ENCODE results near the gene USP48. TPM values are rescaled to one million over a fixed set of nuclear protein-coding genes. Genes with fewer than 3 reads are reported as not detected.

Gene USP48
- total and polyA plus RNA-seq, 2 of the 8 experiments (the other 6 are each of a cell fraction or from before 2014, with no cell fraction given), result 12.8 to 83.5 TPM

- CTCF ChIA-PET (ENCODE audit: partially characterized antibody), result interaction anchor here (0.6 to 2.0 kb wide), 4 partner anchors 23 to 548 kb away, joined by 3 to 11 read pairs (median 4); no protein-coding TSS in a partner anchor
- no peak overlapping the region for H3K9ac ChIP-seq (replicated peaks in 1 of 4; ENCODE audit: extremely low read depth in 1 of 4, low read depth in 3 of 4, low read length in 3 of 4)
Observed at GRCh38 chr1:21725748-21726392, 57.1 kb downstream of the USP48 start.

More at GRCh38 chr1:21725748-21726392, 57.1 kb downstream of the USP48 start:
- Histone ChIP-seq H4K8ac (ENCODE audit: extremely low read depth, insufficient read depth, low read length) (no peak overlapping the region), H2BK20ac (ENCODE audit: low read length) (no peak overlapping the region), H2BK120ac (replicated peaks; ENCODE audit: low read depth, low read length) (no peak overlapping the region), H3K23ac (ENCODE audit: insufficient read length) (no peak overlapping the region), H3K14ac (ENCODE audit: insufficient read length) (no peak overlapping the region), H2BK5ac (ENCODE audit: low read depth, low read length) (no peak overlapping the region), H3K18ac (ENCODE audit: extremely low read depth, low read length) (no peak overlapping the region), H3K4me2 (ENCODE audit: insufficient read depth in 1 of 2, low read depth in 2 of 2, low read length in 2 of 2) (no peak overlapping the region), H4K91ac (replicated peaks; ENCODE audit: insufficient read length, low read length) (no peak overlapping the region), H2AK5ac (ENCODE audit: low read depth, low read length) (no peak overlapping the region), H3K27me3 (replicated peaks in 1 of 4; ENCODE audit: control insufficient read depth in 3 of 4, extremely low read depth in 1 of 4, insufficient read depth in 3 of 4, low read length in 3 of 4) (no peaks in the 10 kb centered on the region), H3K27ac (ENCODE audit: low read depth, low read length) (no peak overlapping the region), H2BK12ac (ENCODE audit: low read depth, low read length) (no peak overlapping the region), H2AFZ (ENCODE audit: low read length) (no peak overlapping the region), H4K20me1 (replicated peaks in 1 of 2; ENCODE audit: control insufficient read depth in 1 of 2, insufficient read depth in 2 of 2, low read length in 2 of 2) (peaks cover 0 to 2% of the 10 kb centered on the region in 2 experiments), H3K4me3 (ENCODE audit: extremely low read depth in 1 of 4, insufficient read depth in 2 of 4, low read depth in 3 of 4, low read length in 4 of 4) (no peak overlapping the region), H3K4ac (replicated peaks; ENCODE audit: insufficient read length, low read depth, low read length) (no peak overlapping the region), H3K9me3 (ENCODE audit: insufficient read depth in 2 of 2, low read depth in 1 of 2, low read length in 1 of 2) (no peaks in the 10 kb centered on the region), H3K23me2 (ENCODE audit: low read depth, low read length) (no peaks in the 10 kb centered on the region), H4K5ac (ENCODE audit: insufficient read length, low read depth, low read length) (no peak overlapping the region), H3K79me1 (ENCODE audit: low read depth, low read length) (peaks cover 2% of the 10 kb centered on the region; the same call in 1 of the 2 replicates), H3K56ac (replicated peaks; ENCODE audit: insufficient read length, low read depth, low read length) (no peak overlapping the region), H3K36me3 (ENCODE audit: control insufficient read depth in 2 of 4, insufficient read depth in 4 of 4, low read length in 3 of 4) (peaks cover 5 to 52% (median 15%) of the 10 kb centered on the region in 4 experiments), H2BK15ac (ENCODE audit: low read length) (no peak overlapping the region), H3K79me2 (ENCODE audit: control insufficient read depth in 1 of 2, insufficient read depth in 2 of 2, low read length in 2 of 2) (no peaks in the 10 kb centered on the region), H3K4me1 (replicated peaks in 1 of 4; ENCODE audit: control insufficient read depth in 3 of 4, insufficient read depth in 4 of 4, low read length in 3 of 4) (no peaks in the 10 kb centered on the region)
- POLR2A ChIA-PET (ENCODE audit: partially characterized antibody), result interaction anchor here (0.8 to 0.9 kb wide), 2 partner anchors 37 to 59 kb away, joined by 3 read pairs; no protein-coding TSS in a partner anchor
- TF ChIP-seq HDAC6 (IDR thresholded peaks at IDR 0.05; ENCODE audit: low read depth, low read length), result no peak
- no peak for TF ChIP-seq ASH2L (IDR thresholded peaks at IDR 0.05; ENCODE audit: low read length)
- TF ChIP-seq ATF3 (IDR thresholded peaks at IDR 0.05; ENCODE audit: insufficient read depth, low read depth, low read length), result no peak
- TF ChIP-seq FOSL1 (IDR thresholded peaks at IDR 0.05; ENCODE audit: insufficient read depth, low read depth, low read length), result no peak
- TF ChIP-seq POLR2A (IDR thresholded peaks at IDR 0.05; ENCODE audit: control extremely low read depth in 1 of 2, low read depth in 2 of 2, low read length in 2 of 2), result no peak
- 87% methylated on average over 1 of the region's 1 CpG; no CpG with 5 or more reads in 1 of the 2 experiments for WGBS, 2 experiments (ENCODE audit: extremely low coverage in 1 of 2, insufficient coverage in 1 of 2, insufficient read length in 1 of 2, insufficient replicate concordance in 2 of 2, low coverage in 1 of 2, low lambda C conversion rate in 2 of 2, missing lambda C conversion rate in 1 of 2)
- FAIRE-seq (no peak), DNase-seq (ENCODE audit: low read depth in 1 of 2, low spot score in 2 of 2) (no peak)
